Mucosa of stomach (tissue), 1 donor: Measurements from ENCODE around the gene RAD51B.

ENCODE experiments used
- H3K27me3 ChIP-seq: one replicate; pipeline ENCODE4 v1.7.0; 2013; ENCODE audit warnings: mild to moderate bottlenecking, low read length; ENCODE audit not compliant: control insufficient read depth, insufficient read depth
- H3K36me3 ChIP-seq: one replicate; pipeline ENCODE4 v1.7.0; 2013; ENCODE audit warnings: low read length; ENCODE audit not compliant: control insufficient read depth, insufficient read depth
- H3K4me1 ChIP-seq: one replicate; pipeline ENCODE4 v1.7.0; 2013; ENCODE audit warnings: mild to moderate bottlenecking, low read length; ENCODE audit not compliant: control insufficient read depth, insufficient read depth
- H3K4me3 ChIP-seq: one replicate; pipeline ENCODE4 v1.7.0; 2013; ENCODE audit warnings: low read length
- H3K9ac ChIP-seq: one replicate; pipeline ENCODE4 v1.7.0; 2013; ENCODE audit warnings: mild to moderate bottlenecking, low read length, moderate library complexity
- H3K9me3 ChIP-seq: one replicate; pipeline ENCODE4 v1.7.0; 2013; ENCODE audit warnings: mild to moderate bottlenecking, low read length, moderate library complexity; ENCODE audit not compliant: control insufficient read depth
- donor health status: Pancreatic carcinoma.

The RAD51B gene

GRCh38 chr14:68372368-68372767, 552.8 kb downstream of the RAD51B start:
- Histone ChIP-seq H3K4me3 (no peak overlapping the region), H3K9ac (no peak overlapping the region), H3K27me3 (no peaks in the 10 kb centered on the region), H3K9me3 (no peaks in the 10 kb centered on the region), H3K4me1 (peaks cover 4% of the 10 kb centered on the region), H3K36me3 (no peaks in the 10 kb centered on the region)

- Histone ChIP-seq H3K27me3 (no peaks in the 10 kb centered on the region), H3K4me1 (peaks cover 6% of the 10 kb centered on the region)
Observed at GRCh38 chr14:68373124-68373646, 553.6 kb downstream of the RAD51B start.

GRCh38 chr14:68373847-68374444, 554.4 kb downstream of the RAD51B start:
- Histone ChIP-seq H3K4me3 (no peak overlapping the region), H3K36me3 (no peaks in the 10 kb centered on the region), H3K9me3 (no peaks in the 10 kb centered on the region), H3K4me1 (peaks cover 6% of the 10 kb centered on the region), H3K27me3 (no peaks in the 10 kb centered on the region), H3K9ac (no peak overlapping the region)

More at GRCh38 chr14:68373124-68373646, 553.6 kb downstream of the RAD51B start:
- Histone ChIP-seq H3K9ac (no peak overlapping the region), H3K4me3 (no peak overlapping the region), H3K36me3 (no peaks in the 10 kb centered on the region), H3K9me3 (no peaks in the 10 kb centered on the region)

GRCh38 chr14:68374682-68375081, 555.1 kb downstream of the RAD51B start:
- H3K9ac ChIP-seq, result no peak overlapping the region
- H3K9me3 ChIP-seq, result no peaks in the 10 kb centered on the region
- H3K27me3 ChIP-seq, result no peaks in the 10 kb centered on the region
- no peaks in the 10 kb centered on the region for H3K36me3 ChIP-seq
- H3K4me1 ChIP-seq, result peaks cover 6% of the 10 kb centered on the region
- no peak overlapping the region for H3K4me3 ChIP-seq

- H3K9ac ChIP-seq, result no peak overlapping the region
- H3K9me3 ChIP-seq, result no peaks in the 10 kb centered on the region
- H3K4me1 ChIP-seq, result peaks cover 6% of the 10 kb centered on the region
- H3K4me3 ChIP-seq, result no peak overlapping the region
- H3K27me3 ChIP-seq, result no peaks in the 10 kb centered on the region
- no peaks in the 10 kb centered on the region for H3K36me3 ChIP-seq
Observed at GRCh38 chr14:68375376-68375775, 555.8 kb downstream of the RAD51B start.

- Histone ChIP-seq H3K36me3 (no peaks in the 10 kb centered on the region), H3K4me3 (no peak overlapping the region), H3K9ac (no peak overlapping the region), H3K9me3 (no peaks in the 10 kb centered on the region), H3K4me1 (peaks cover 6% of the 10 kb centered on the region), H3K27me3 (no peaks in the 10 kb centered on the region)
Observed at GRCh38 chr14:68376067-68376779, 556.6 kb downstream of the RAD51B start.

GRCh38 chr14:68377006-68377405, 557.4 kb downstream of the RAD51B start:
- no peaks in the 10 kb centered on the region for H3K9me3 ChIP-seq

GRCh38 chr14:68377459-68377858, 557.9 kb downstream of the RAD51B start:
- H3K9me3 ChIP-seq, result no peaks in the 10 kb centered on the region
- no peak overlapping the region for H3K4me3 ChIP-seq
- no peak overlapping the region for H3K9ac ChIP-seq
- peaks cover 6% of the 10 kb centered on the region for H3K4me1 ChIP-seq
- H3K27me3 ChIP-seq, result no peaks in the 10 kb centered on the region
- no peaks in the 10 kb centered on the region for H3K36me3 ChIP-seq

More at GRCh38 chr14:68377006-68377405, 557.4 kb downstream of the RAD51B start:
- no peak overlapping the region for H3K4me3 ChIP-seq
- H3K36me3 ChIP-seq, result no peaks in the 10 kb centered on the region
- H3K4me1 ChIP-seq, result peaks cover 6% of the 10 kb centered on the region
- no peak overlapping the region for H3K9ac ChIP-seq
- H3K27me3 ChIP-seq, result no peaks in the 10 kb centered on the region

- Histone ChIP-seq H3K36me3 (no peaks in the 10 kb centered on the region), H3K9me3 (no peaks in the 10 kb centered on the region), H3K27me3 (no peaks in the 10 kb centered on the region), H3K4me1 (peaks cover 12% of the 10 kb centered on the region), H3K4me3 (no peak overlapping the region), H3K9ac (no peak overlapping the region)
Observed at GRCh38 chr14:68379510-68380328, 560.1 kb downstream of the RAD51B start.

GRCh38 chr14:68380329-68380741, 560.8 kb downstream of the RAD51B start:
- H3K27me3 ChIP-seq, result no peaks in the 10 kb centered on the region

GRCh38 chr14:68384335-68384734, 564.8 kb downstream of the RAD51B start:
- no peaks in the 10 kb centered on the region for H3K36me3 ChIP-seq
- no peak overlapping the region for H3K4me3 ChIP-seq
- H3K9me3 ChIP-seq, result no peaks in the 10 kb centered on the region
- H3K27me3 ChIP-seq, result no peaks in the 10 kb centered on the region
- peaks cover 10% of the 10 kb centered on the region for H3K4me1 ChIP-seq
- H3K9ac ChIP-seq, result no peak overlapping the region

More at GRCh38 chr14:68380329-68380741, 560.8 kb downstream of the RAD51B start:
- no peak overlapping the region for H3K9ac ChIP-seq
- H3K36me3 ChIP-seq, result no peaks in the 10 kb centered on the region
- H3K9me3 ChIP-seq, result no peaks in the 10 kb centered on the region
- no peak overlapping the region for H3K4me3 ChIP-seq
- H3K4me1 ChIP-seq, result peaks cover 15% of the 10 kb centered on the region

GRCh38 chr14:68384881-68385280, 565.3 kb downstream of the RAD51B start:
- Histone ChIP-seq H3K9ac (no peak overlapping the region), H3K36me3 (no peaks in the 10 kb centered on the region), H3K27me3 (no peaks in the 10 kb centered on the region), H3K4me1 (peaks cover 10% of the 10 kb centered on the region), H3K9me3 (no peaks in the 10 kb centered on the region), H3K4me3 (no peak overlapping the region)
